GM21717 (cell line): Measurements from ENCODE around the gene NET1.
"Not testable (repeated sequence)": the region's sequence is repeated elsewhere in the genome, so short reads cannot be mapped to it uniquely, and the experiment has no call there.

ENCODE experiments used
- ATAC-seq: cut with Tn5 transposase; IDR thresholded peaks from one replicate; pipeline ENCODE4 v1.9.1; 2021; ENCODE audit warnings: mild to moderate bottlenecking, moderate library complexity; ENCODE audit not compliant: unreplicated experiment

Gene NET1

GRCh38 chr10:5461914-5462840, 49.8 kb downstream of the NET1 start:
- ATAC-seq: no peak

- no peak for ATAC-seq
Observed at GRCh38 chr10:5462841-5463293, 50.5 kb downstream of the NET1 start.

- ATAC-seq: no peak
Observed at GRCh38 chr10:5464546-5464945, 52.2 kb downstream of the NET1 start.

- no peak for ATAC-seq
Observed at GRCh38 chr10:5465976-5466450, 53.7 kb downstream of the NET1 start.

GRCh38 chr10:5466451-5467206, 54.3 kb downstream of the NET1 start:
- no peak for ATAC-seq

- no peak for ATAC-seq
Observed at GRCh38 chr10:5467207-5467535, 54.8 kb downstream of the NET1 start.

- no peak for ATAC-seq
Observed at GRCh38 chr10:5467634-5468255, 55.4 kb downstream of the NET1 start.

- ATAC-seq: no peak
Observed at GRCh38 chr10:5468262-5469106, 56.1 kb downstream of the NET1 start.

GRCh38 chr10:5469353-5470061, 57.1 kb downstream of the NET1 start:
- ATAC-seq: no peak

GRCh38 chr10:5470062-5470751, 57.9 kb downstream of the NET1 start:
- ATAC-seq: no peak

- not testable (repeated sequence) for ATAC-seq
Observed at GRCh38 chr10:5474642-5475041, 62.3 kb downstream of the NET1 start.

GRCh38 chr10:5475088-5475487, 62.7 kb downstream of the NET1 start:
- ATAC-seq: not testable (repeated sequence)

GRCh38 chr10:5475974-5476807, 63.8 kb downstream of the NET1 start:
- ATAC-seq: not testable (repeated sequence)

- ATAC-seq: no peak
Observed at GRCh38 chr10:5476918-5477525, 64.7 kb downstream of the NET1 start.

GRCh38 chr10:5477948-5478693, 65.8 kb downstream of the NET1 start:
- no peak for ATAC-seq

- no peak for ATAC-seq
Observed at GRCh38 chr10:5478694-5479305, 66.4 kb downstream of the NET1 start.
